CD4-positive, alpha-beta T cell (primary cell): ENCODE results near the gene NUSAP1. TPM values are rescaled to one million over a fixed set of nuclear protein-coding genes. Genes with fewer than 3 reads are reported as not detected.

Experiments
- ATAC-seq: fragments of 200-7000 bp; cut with Tn5 transposase; one replicate; pipeline ENCODE4 v1.10.0; 2022; ENCODE audit warnings: mild to moderate bottlenecking; ENCODE audit not compliant: poor library complexity
- CTCF ChIA-PET: fragments of 350-600 bp; sonication (Branson Sonifier 250); formaldehyde crosslinking; loops from one replicate; lab custom pipeline; 2021; ENCODE audit warnings: antibody characterized with exemption, inconsistent platforms; lab: Charles Lee
- POLR2A ChIA-PET: fragments of 350-600 bp; sonication (Branson Sonifier 250); formaldehyde crosslinking; loops from one replicate; lab custom pipeline; 2021; ENCODE audit warnings: antibody characterized with exemption, inconsistent platforms; lab: Charles Lee
- DNase-seq, 14 experiments: peaks; one replicate each; pipeline ENCODE4 v3.0.0-alpha.2; 2013 to 2020; ENCODE audit warnings: mixed read lengths in 2 of 14
- H3K27ac ChIP-seq, 2 donors: one replicate each; pipeline versions ENCODE4 v1.5.1 to v1.7.0; 2013; ENCODE audit warnings: low read length in 2 of 2, low read depth in 1 of 2, mild to moderate bottlenecking in 1 of 2
- H3K27me3 ChIP-seq, 2 experiments: 1 replicate in 1 of 2; 2 replicates in 1 of 2; pipeline versions ENCODE4 v1.6.1 to v1.7.0; 2013; ENCODE audit warnings: low read length in 2 of 2, control low read depth in 1 of 2, mild to moderate bottlenecking in 1 of 2, moderate library complexity in 1 of 2; ENCODE audit not compliant: insufficient read depth in 2 of 2, control insufficient read depth in 1 of 2
- H3K36me3 ChIP-seq: one replicate; pipeline ENCODE4 v1.6.1; 2013; ENCODE audit warnings: low read length, control low read depth; ENCODE audit not compliant: insufficient read depth
- H3K4me1 ChIP-seq: one replicate; pipeline ENCODE4 v1.6.1; 2013; ENCODE audit warnings: low read length, control low read depth; ENCODE audit not compliant: insufficient read depth
- H3K4me3 ChIP-seq: one replicate; pipeline ENCODE4 v1.5.1; 2013; ENCODE audit warnings: mild to moderate bottlenecking, low read length, moderate library complexity
- H3K9me3 ChIP-seq, 2 experiments: 1 replicate in 1 of 2; 2 replicates in 1 of 2; pipeline versions ENCODE4 v1.6.1 to v1.7.0; 2013; ENCODE audit warnings: low read length in 2 of 2, mild to moderate bottlenecking in 2 of 2, control low read depth in 1 of 2, moderate library complexity in 1 of 2; ENCODE audit not compliant: control insufficient read depth in 1 of 2, insufficient read depth in 1 of 2
- H3K27ac Mint-ChIP-seq: one replicate; pipeline ENCODE4 v1.8.0; 2020; ENCODE audit warnings: mixed read lengths
- H3K27me3 Mint-ChIP-seq: one replicate; pipeline ENCODE4 v1.8.0; 2021; ENCODE audit warnings: mixed read lengths
- H3K36me3 Mint-ChIP-seq: one replicate; pipeline ENCODE4 v1.8.0; 2021; ENCODE audit warnings: low read depth, mixed read lengths
- H3K4me1 Mint-ChIP-seq: one replicate; pipeline ENCODE4 v1.8.0; 2021; ENCODE audit warnings: low read depth, mixed read lengths
- H3K4me3 Mint-ChIP-seq: one replicate; pipeline ENCODE4 v1.8.0; 2020; ENCODE audit warnings: mild to moderate bottlenecking, mixed read lengths
- H3K9me3 Mint-ChIP-seq: one replicate; pipeline ENCODE4 v1.8.0; 2020; ENCODE audit warnings: mixed read lengths
- intact Hi-C, 2 experiments: fragments of 100-400 bp; cut with DNase I in 1 of 2; cut with micrococcal nuclease in 1 of 2; formaldehyde crosslinking; loops; one replicate each; pipeline versions ENCODE4 v1.15.1 to v1.9.0; 2023 to 2025; cut with DNase I, micrococcal nuclease
- total RNA-seq, 174 experiments: library from RNA in 2 of 174; stranded (reverse) in 2 of 174; gene quantifications; one replicate each; pipeline ENCODE4 v1.2.3 and lab custom pipeline; 2021 to 2026
- TF ChIP-seq, protein P1 (sequence below): fragments of 200-600 bp; IDR thresholded peaks from one replicate; pipeline ENCODE4 v1.8.0; 2022; ENCODE audit warnings: antibody characterized with exemption, mild to moderate bottlenecking

Gene NUSAP1
- total RNA-seq, 2 experiments from 2014 or later, result 2.2 to 2.3 TPM

DNA sequence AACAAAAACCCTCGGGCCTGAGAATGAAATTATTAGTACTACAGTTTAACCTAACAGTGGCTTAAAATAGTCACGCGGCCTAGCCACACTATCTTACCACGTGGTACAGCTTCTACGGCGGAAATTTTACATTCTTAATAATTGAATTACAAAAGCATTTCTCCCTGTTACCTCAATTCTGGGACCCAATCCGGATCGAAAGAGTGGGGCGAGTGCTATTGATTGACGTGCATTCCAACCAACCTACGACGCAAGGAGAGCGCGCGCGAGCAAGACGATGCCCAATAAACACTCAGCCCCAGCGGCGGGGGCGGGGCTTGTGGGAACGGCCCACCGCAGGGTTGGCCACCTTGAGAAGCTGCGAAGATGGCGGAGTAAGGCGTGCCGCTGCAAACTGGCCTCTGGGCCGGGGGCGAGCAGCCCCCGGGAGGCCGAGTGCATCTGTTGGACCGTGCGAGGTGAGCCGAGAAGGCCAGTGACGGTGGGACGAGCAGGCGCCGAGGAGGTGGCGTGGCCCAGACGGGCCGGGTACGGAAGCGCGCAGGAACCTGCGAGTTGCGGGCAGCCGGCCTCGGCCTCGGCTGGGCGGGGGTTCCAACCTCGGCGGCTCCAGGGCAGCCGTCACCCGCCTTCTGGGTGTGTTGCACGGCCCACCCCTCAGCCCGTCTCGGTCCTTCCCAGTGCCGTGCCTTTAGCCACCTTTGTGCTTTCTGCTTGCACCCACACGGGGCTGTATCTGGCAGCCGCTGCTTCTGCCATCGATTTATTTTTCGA, 48.8 kb upstream of the NUSAP1 start:
- H3K4me1 ChIP-seq, result peaks cover 29% of the 10 kb centered on the region
- Mint-ChIP-seq H3K9me3 (no peaks in the 10 kb centered on the region), H3K4me1 (peaks cover 50% of the 10 kb centered on the region), H3K36me3 (peaks cover 63% of the 10 kb centered on the region), H3K4me3 (peak overlapping the region; percentile 91), H3K27me3 (no peaks in the 10 kb centered on the region), H3K27ac (peak overlapping the region; percentile 91)
- TF ChIP-seq, protein P1, sequence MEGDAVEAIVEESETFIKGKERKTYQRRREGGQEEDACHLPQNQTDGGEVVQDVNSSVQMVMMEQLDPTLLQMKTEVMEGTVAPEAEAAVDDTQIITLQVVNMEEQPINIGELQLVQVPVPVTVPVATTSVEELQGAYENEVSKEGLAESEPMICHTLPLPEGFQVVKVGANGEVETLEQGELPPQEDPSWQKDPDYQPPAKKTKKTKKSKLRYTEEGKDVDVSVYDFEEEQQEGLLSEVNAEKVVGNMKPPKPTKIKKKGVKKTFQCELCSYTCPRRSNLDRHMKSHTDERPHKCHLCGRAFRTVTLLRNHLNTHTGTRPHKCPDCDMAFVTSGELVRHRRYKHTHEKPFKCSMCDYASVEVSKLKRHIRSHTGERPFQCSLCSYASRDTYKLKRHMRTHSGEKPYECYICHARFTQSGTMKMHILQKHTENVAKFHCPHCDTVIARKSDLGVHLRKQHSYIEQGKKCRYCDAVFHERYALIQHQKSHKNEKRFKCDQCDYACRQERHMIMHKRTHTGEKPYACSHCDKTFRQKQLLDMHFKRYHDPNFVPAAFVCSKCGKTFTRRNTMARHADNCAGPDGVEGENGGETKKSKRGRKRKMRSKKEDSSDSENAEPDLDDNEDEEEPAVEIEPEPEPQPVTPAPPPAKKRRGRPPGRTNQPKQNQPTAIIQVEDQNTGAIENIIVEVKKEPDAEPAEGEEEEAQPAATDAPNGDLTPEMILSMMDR, result no peak
- CTCF ChIA-PET, result interaction anchor here (1.4 kb wide), 1 partner anchor 53 kb away, joined by 3 read pairs; the partner anchor contains the start of gene CHP1
- no peaks in the 10 kb centered on the region for H3K27me3 ChIP-seq
- POLR2A ChIA-PET, result interaction anchor here (0.6 to 2.6 kb wide), 14 partner anchors 8 to 991 kb away, joined by 3 to 29 read pairs (median 4); partner anchors contain the start of genes CHP1, EXD1, GANC and INO80
- intact Hi-C loops, result loop anchor here (1.0 to 10.0 kb wide), 6 partner anchors 49 to 529 kb away; partner anchors contain the start of genes CHP1 (in 2 of the 2), NUSAP1 (in 2 of the 2), OIP5 (in 2 of the 2) and INO80 (in 1 of the 2)
- H3K4me3 ChIP-seq, result peak overlapping the region; percentile 80
- H3K36me3 ChIP-seq, result peaks cover 41% of the 10 kb centered on the region
- H3K27ac ChIP-seq, result peak overlapping the region; percentile 83 to 86
- peak; percentile 96 for ATAC-seq
- H3K9me3 ChIP-seq, result no peaks in the 10 kb centered on the region
- peak; percentile 94 to 99 (median 97) for DNase-seq

DNA sequence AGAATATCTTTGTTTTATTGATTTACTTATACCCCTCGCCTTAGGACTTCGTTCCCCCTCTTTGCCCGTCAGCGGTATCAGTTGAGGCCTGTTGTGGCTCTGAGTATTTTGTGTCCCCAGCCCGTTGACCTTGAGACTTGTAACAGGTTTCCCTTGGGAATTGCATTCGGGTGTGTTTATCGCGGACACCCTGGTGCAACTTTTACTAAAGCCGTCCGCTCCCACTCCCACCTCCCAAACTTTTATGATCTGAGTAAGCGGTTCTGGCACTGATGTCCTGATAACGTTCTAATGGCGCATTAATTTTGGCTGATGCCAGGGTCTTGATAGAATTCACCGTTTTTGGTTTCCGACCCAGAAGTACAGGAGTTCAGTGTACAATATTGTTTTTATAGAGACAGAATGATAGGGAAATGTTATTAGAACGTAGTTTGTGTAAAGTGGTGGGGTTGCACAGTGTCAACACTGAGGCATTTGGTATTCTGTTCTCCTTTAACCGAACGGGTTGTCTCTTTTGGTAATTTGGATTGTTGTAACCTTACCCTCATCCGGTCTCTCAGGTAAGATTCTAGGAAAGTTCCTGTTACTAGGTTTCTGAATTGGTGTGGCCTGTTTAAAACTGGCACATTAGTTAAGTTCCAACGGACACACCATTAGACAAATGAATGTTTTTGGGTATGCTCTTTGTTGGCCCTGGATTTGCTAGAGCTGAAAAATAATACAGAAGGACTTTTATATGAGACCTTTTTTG, 48.1 kb upstream of the NUSAP1 start:
- Mint-ChIP-seq H3K36me3 (peaks cover 64% of the 10 kb centered on the region), H3K4me1 (peaks cover 51% of the 10 kb centered on the region), H3K27me3 (no peaks in the 10 kb centered on the region), H3K4me3 (peak overlapping the region; percentile 91), H3K9me3 (no peaks in the 10 kb centered on the region), H3K27ac (peak overlapping the region; percentile 91)
- CTCF ChIA-PET, result no interaction called here
- H3K27me3 ChIP-seq, result no peaks in the 10 kb centered on the region
- H3K4me3 ChIP-seq, result peak overlapping the region; percentile 80
- TF ChIP-seq, protein P1, result no peak
- ATAC-seq (no peak), DNase-seq (peak in 2 of 14 experiments; percentile 38 to 65)
- intact Hi-C loops, result loop anchor here (2.0 to 10.0 kb wide), 5 partner anchors 48 to 530 kb away; partner anchors contain the start of genes NUSAP1 (in 2 of the 2), OIP5 (in 2 of the 2), INO80 (in 1 of the 2) and NDUFAF1 (in 1 of the 2)
- POLR2A ChIA-PET, result interaction anchor here (0.6 to 2.6 kb wide), 14 partner anchors 8 to 990 kb away, joined by 3 to 29 read pairs (median 4); partner anchors contain the start of genes CHP1, EXD1, GANC and INO80
- no peaks in the 10 kb centered on the region for H3K9me3 ChIP-seq
- H3K36me3 ChIP-seq, result peaks cover 37% of the 10 kb centered on the region
- peak overlapping the region; percentile 83 to 86 for H3K27ac ChIP-seq
- H3K4me1 ChIP-seq, result peaks cover 29% of the 10 kb centered on the region

DNA sequence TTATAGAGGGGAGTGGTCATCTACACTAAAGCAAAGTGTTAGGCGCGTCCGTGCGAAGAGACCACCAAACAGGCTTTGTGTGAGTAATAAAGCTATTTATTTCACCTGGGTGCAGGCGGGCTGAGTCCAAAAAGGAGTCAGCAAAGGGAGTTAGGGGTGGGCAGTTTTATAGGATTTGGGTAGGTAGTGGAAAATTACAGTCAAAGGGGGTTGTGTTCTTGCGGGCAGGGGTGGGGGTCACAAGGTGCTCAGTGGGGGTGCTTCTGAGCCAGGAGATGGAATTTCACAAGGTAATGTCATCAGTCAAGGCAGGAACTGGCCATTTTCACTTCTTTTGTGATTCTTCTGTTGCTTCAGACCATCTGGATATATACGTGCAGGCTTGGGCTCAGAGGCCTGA, 47.4 kb upstream of the NUSAP1 start:
- peaks cover 62% of the 10 kb centered on the region for H3K36me3 Mint-ChIP-seq
- peak overlapping the region; percentile 91 for H3K4me3 Mint-ChIP-seq
- no peaks in the 10 kb centered on the region for H3K27me3 ChIP-seq
- TF ChIP-seq, protein P1, result no peak
- no peaks in the 10 kb centered on the region for H3K27me3 Mint-ChIP-seq
- no peak for ATAC-seq
- H3K4me3 ChIP-seq, result peak overlapping the region; percentile 80
- H3K9me3 Mint-ChIP-seq, result no peaks in the 10 kb centered on the region
- CTCF ChIA-PET, result no interaction called here
- peak overlapping the region in 1 of 2 donors; percentile 86 for H3K27ac ChIP-seq
- H3K9me3 ChIP-seq, result no peaks in the 10 kb centered on the region
- intact Hi-C loops, result loop anchor here (2.0 to 10.0 kb wide), 4 partner anchors 48 to 530 kb away; partner anchors contain the start of genes NUSAP1 (in 2 of the 2), OIP5 (in 2 of the 2), INO80 (in 1 of the 2) and NDUFAF1 (in 1 of the 2)
- DNase-seq, result no peak
- H3K36me3 ChIP-seq, result peaks cover 41% of the 10 kb centered on the region
- peaks cover 51% of the 10 kb centered on the region for H3K4me1 Mint-ChIP-seq
- peaks cover 29% of the 10 kb centered on the region for H3K4me1 ChIP-seq
- POLR2A ChIA-PET, result interaction anchor here (0.7 to 1.7 kb wide), 4 partner anchors 44 to 489 kb away, joined by 3 to 8 read pairs (median 5); partner anchors contain the start of genes CHP1, EXD1, NUSAP1 and OIP5
- peak overlapping the region; percentile 91 for H3K27ac Mint-ChIP-seq
